ENCODE measurements around the gene LRIT3.

The LRIT3 gene

GRCh38 chr4:109847896-109848442 is at the start of gene LRIT3:
Gene LRIT3 (plus strand): TSS chr4:109848107. CDS start chr4:109848202, 95 bp downstream.
- ATAC-seq: no peak

GRCh38 chr4:109798866-109799265 is 49.0 kb upstream of the LRIT3 start:
- TF ChIP-seq PATZ1 (CRISPR knock-in tag; IDR thresholded peaks at IDR 0.05; ENCODE audit: borderline replicate concordance): no peak
- no peak for TF ChIP-seq OSR1 (CRISPR knock-in tag; IDR thresholded peaks at IDR 0.05)
- TF ChIP-seq SNAI2 (CRISPR knock-in tag; IDR thresholded peaks at IDR 0.05): no peak
- no peak for TF ChIP-seq ZNF70 (CRISPR knock-in tag; IDR thresholded peaks at IDR 0.05)
- TF ChIP-seq POU6F1 (CRISPR knock-in tag; IDR thresholded peaks at IDR 0.05; ENCODE audit: borderline replicate concordance, low read depth): no peak
- TF ChIP-seq ARNTL (CRISPR knock-in tag; IDR thresholded peaks at IDR 0.05; ENCODE audit: borderline replicate concordance, low read depth): no peak
- no peak for TF ChIP-seq ZNF8 (CRISPR knock-in tag; IDR thresholded peaks at IDR 0.05)
- TF ChIP-seq ZNF565 (CRISPR knock-in tag; conservative IDR thresholded peaks at IDR 0.05; ENCODE audit: low read depth): no peak
- TF ChIP-seq ZFP3 (CRISPR knock-in tag; IDR thresholded peaks at IDR 0.05): no peak
- no peak for TF ChIP-seq CSRNP3 (CRISPR knock-in tag; IDR thresholded peaks at IDR 0.05)
- no peak for ATAC-seq

More at GRCh38 chr4:109847896-109848442, at the start of gene LRIT3:
- TF ChIP-seq ZNF70 (CRISPR knock-in tag; IDR thresholded peaks at IDR 0.05) (no peak), ZNF565 (CRISPR knock-in tag; conservative IDR thresholded peaks at IDR 0.05; ENCODE audit: low read depth) (no peak), POU6F1 (CRISPR knock-in tag; IDR thresholded peaks at IDR 0.05; ENCODE audit: borderline replicate concordance, low read depth) (no peak), RARB (CRISPR knock-in tag; IDR thresholded peaks at IDR 0.05) (no peak), CSDC2 (CRISPR knock-in tag; IDR thresholded peaks at IDR 0.05) (no peak), ZNF8 (CRISPR knock-in tag; IDR thresholded peaks at IDR 0.05) (no peak), BACH2 (CRISPR knock-in tag; IDR thresholded peaks at IDR 0.05; ENCODE audit: borderline replicate concordance) (no peak), ZC3H10 (CRISPR knock-in tag; IDR thresholded peaks at IDR 0.05) (no peak), SNAI2 (CRISPR knock-in tag; IDR thresholded peaks at IDR 0.05) (no peak), PPARA (CRISPR knock-in tag; IDR thresholded peaks at IDR 0.05; ENCODE audit: borderline replicate concordance) (no peak)

GRCh38 chr4:109801099-109801789 is 46.7 kb upstream of the LRIT3 start:
- peak; percentile 41; the same call in 1 of the 3 replicates for ATAC-seq
- TF ChIP-seq TSHZ2 (CRISPR knock-in tag; IDR thresholded peaks at IDR 0.05) (no peak), ZNF70 (CRISPR knock-in tag; IDR thresholded peaks at IDR 0.05) (no peak), TCF4 (CRISPR knock-in tag; IDR thresholded peaks at IDR 0.05; ENCODE audit: borderline replicate concordance) (no peak), ISL1 (CRISPR knock-in tag; IDR thresholded peaks at IDR 0.05) (no peak), ZNF8 (CRISPR knock-in tag; IDR thresholded peaks at IDR 0.05) (no peak), ESRRG (CRISPR knock-in tag; IDR thresholded peaks at IDR 0.05) (no peak), GLIS3 (CRISPR knock-in tag; IDR thresholded peaks at IDR 0.05) (no peak), ZFP30 (CRISPR knock-in tag; IDR thresholded peaks at IDR 0.05) (no peak)

All from SK-N-SH treated with all-trans-retinoic acid at 6 μM for 48 hours (cell line).